ENCODE data around the gene CEP83.

Gene CEP83

GRCh38 chr12:94304566-94305061 lies 155.1 kb downstream of the CEP83 start:
- DNase-seq: no peak

GRCh38 chr12:94304012-94304411 lies 155.7 kb downstream of the CEP83 start:
- no peak for DNase-seq

DNA sequence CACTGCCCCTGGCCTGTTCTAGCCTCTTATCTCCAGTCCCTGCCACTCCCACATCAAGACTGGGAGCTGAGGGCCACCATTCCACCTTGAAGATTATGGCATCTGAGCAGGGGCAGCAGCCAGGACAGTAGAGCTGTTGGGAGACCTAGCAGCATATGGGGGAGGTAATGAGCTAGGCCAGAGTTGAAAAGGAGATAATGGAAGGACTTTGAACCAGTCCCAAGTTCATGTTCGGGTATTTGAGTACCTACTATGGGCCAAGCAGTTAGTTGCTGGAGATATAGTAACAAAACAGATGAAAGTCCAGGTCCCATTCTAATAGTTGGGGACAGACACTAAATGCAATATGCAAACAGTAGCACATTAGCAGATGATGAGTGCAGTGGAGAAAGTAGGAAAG lies 159.8 kb downstream of the CEP83 start:
- no peak for DNase-seq

- no peak for DNase-seq
These were observed 161.7 kb downstream of the CEP83 start for GRCh38 chr12:94297876-94298505.

GRCh38 chr12:94297096-94297699 lies 162.5 kb downstream of the CEP83 start:
- no peak for DNase-seq

GRCh38 chr12:94290353-94290752 lies 169.3 kb downstream of the CEP83 start:
- no peak for DNase-seq

DNA sequence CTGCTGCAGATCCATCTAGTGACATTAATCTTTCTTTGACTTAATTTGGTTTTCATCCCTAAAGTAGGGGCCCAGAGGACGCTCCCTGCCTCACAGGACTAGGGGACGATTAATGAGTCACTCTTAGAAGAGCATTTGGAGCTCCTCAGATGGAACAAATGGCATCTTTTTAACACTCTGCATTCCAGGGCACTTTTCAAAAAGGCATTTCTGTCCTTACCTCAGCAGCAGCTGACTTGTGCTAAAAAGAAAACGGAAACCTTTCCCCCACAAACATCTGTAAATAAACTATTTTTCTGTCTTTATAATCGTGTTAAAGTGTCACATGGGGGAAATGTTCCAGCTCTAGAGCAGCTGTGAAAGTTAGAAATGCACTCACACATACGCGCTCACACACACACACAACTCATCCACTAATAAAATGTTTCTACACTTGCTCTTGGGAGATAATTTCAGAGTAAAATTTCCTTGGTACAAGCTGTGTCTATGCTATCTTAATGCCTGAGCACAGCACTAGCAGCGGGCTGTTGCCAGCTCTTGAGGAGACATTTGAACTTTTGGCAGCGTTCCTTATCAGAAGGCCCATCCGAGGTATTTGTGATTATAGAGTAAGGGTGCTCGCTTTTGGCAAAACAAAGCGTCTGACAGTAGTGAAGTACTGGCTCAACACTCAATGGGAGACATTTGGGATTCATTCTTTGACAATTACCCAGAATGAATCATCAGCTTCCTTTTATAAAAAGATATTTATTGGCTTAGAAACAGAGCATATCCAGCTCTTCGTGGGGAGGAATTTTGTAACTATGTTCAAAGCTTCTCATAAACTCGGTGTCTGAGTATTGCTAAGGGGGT lies 170.0 kb downstream of the CEP83 start:
- DNase-seq: no peak

DNA sequence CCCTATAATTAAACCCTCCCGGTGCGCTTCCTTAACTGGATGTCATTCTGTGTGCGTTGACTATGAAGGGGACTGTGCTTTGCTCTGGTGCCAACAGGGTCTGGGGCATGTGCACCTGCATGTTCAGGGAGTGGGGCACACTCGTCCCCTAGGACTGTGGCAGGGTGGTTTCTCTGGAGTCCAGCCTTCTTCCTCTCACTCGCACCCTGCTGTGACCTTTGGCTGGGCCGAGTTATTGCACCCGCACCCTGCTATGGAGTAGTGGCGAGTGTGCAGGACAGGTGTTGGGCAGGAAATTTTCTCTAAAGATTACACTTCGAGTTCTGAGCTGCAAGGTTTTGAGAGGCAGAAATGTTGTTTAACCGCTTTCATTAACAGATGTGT lies 172.4 kb downstream of the CEP83 start:
- DNase-seq: no peak

- DNase-seq: no peak
These were observed 173.0 kb downstream of the CEP83 start for GRCh38 chr12:94286583-94287244.

DNA sequence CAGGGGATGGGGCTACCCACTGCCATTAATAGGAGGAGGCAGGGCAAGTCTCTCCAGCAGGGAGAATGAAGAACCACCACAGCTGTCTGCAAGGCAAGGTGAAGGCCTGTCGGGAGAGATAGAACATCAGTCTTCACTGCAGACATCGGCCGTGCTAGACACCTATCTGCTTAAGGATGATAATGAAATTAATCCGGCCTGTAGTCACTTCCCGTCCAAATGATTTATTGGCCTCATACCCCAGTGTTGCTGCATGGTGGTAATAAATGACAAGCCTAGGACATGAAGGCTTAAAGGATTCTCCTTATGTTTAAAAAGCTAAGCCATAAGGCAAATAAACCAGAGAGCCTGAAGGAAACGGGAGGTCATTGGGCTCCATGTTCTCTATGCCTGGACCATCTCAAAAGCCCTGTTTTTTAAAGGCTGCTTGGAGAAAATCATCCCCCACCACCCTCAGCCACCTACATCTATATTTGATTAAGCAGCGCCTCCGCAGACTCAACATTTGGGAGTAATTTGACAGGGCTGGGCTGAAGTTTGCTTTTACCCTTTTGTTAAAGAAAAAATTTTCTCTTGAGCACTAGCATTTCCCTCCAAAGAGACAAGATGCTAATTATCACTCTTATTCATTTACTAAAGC lies 173.6 kb downstream of the CEP83 start:
- DNase-seq: no peak

GRCh38 chr12:94284859-94285258 lies 174.8 kb downstream of the CEP83 start:
- DNase-seq: no peak

- DNase-seq: no peak
These were observed 175.6 kb downstream of the CEP83 start for GRCh38 chr12:94284046-94284445.

GRCh38 chr12:94282675-94283074 lies 177.0 kb downstream of the CEP83 start:
- no peak for DNase-seq

- DNase-seq: no peak
These were observed 179.6 kb downstream of the CEP83 start for GRCh38 chr12:94280063-94280462.

- no peak for DNase-seq
These were observed 182.2 kb downstream of the CEP83 start for GRCh38 chr12:94277426-94278000.

DNA sequence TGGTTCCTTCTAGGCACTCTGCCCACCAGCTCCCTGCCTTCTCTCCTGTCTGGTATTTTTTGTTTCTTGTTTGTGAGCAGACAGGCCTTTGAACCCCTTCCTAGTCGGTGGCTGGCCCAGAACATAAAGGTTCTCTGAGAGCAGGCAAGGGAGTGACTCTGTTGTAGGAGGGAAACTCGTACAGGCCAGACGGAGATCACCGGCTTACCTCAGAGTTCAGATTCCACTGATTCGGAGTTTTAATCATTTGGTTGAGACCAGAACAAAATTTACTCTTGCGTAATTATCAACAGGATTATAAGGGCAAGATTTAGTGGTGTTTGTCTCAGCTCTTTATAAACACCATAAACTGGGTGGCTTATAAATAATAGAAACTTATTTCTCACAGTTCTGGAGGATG lies 182.9 kb downstream of the CEP83 start:
- DNase-seq: no peak

GRCh38 chr12:94273272-94273671 lies 186.4 kb downstream of the CEP83 start:
- DNase-seq: no peak

DNA sequence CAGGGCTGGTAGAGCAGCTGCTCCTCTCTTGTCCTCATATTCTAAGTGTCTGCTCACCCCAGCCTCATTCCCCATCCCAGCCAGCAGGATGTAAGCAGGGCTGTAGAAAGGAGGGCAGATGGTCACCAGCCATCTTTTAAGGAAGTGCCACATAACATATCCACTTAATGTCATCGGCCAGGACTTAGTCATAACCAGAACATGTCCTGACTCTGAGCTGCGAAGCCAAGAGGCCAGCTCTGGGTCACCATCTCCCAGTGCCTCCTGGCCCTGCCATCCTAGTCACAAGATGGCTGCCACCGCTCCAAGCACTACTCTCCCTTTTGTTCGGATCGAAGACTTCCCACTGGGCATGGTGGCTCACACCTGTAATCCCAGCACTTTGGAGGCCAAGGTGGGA lies 187.4 kb downstream of the CEP83 start:
- no peak for DNase-seq

DNA sequence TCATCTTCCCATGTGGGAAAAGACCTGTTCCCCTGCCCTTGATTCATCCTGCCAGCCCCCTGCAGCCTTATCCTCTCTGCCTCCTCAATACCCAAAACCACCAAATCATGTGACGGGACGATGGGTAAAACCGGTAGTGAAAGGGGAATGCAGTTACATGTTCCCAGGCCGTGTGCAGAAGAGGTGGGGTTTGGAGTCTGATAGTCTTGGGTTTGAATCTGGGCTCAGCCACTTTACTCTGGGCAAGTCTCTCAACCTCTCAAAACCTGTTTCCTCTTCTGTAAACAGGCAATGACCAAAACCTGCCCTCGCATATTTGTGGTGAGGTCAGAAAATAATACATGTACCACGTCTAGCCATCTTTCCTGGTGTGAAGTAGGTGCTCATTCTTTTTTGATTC lies 188.3 kb downstream of the CEP83 start:
- DNase-seq: no peak

- no peak for DNase-seq
These were observed 190.2 kb downstream of the CEP83 start for GRCh38 chr12:94269316-94269999.

- DNase-seq: no peak
These were observed 191.7 kb downstream of the CEP83 start for GRCh38 chr12:94267921-94268471.

GRCh38 chr12:94267537-94267872 lies 192.2 kb downstream of the CEP83 start:
- DNase-seq: no peak

Measured in activated CD4-positive, CD25-positive, alpha-beta regulatory T cell (primary cell).